ENCODE data around the gene DBR1. TPM values are rescaled to one million over a fixed set of nuclear protein-coding genes. Genes with fewer than 3 reads are reported as not detected.

The DBR1 gene
- total RNA-seq, 4 donors from 2014 or later: 16.8 to 25.4 (median 18.3) TPM

GRCh38 chr3:138173769-138174420, 826 bp downstream of the DBR1 start:
- intact Hi-C loops (cut with DNase I): no loop called here
- peak overlapping the region in 2 of 3 donors; percentile 74 to 75 for H3K27ac ChIP-seq
- no peaks in the 10 kb centered on the region for H3K9me3 ChIP-seq
- no peak for DNase-seq
- peak overlapping the region; percentile 34 to 89 (median 82) for H3K4me3 ChIP-seq (replicated peaks in 1 of 3)
- 65 to 68% methylated on average over 13 of the region's 13 CpGs for WGBS, 2 donors
- peaks cover 11 to 15% of the 10 kb centered on the region in 2 donors for H3K36me3 ChIP-seq
- TF ChIP-seq POLR2A (IDR thresholded peaks at IDR 0.05): no peak
- no peak for TF ChIP-seq CTCF (IDR thresholded peaks at IDR 0.05)
- H3K27me3 ChIP-seq: no peaks in the 10 kb centered on the region
- peaks cover 9 to 12% of the 10 kb centered on the region in 2 donors for H3K4me1 ChIP-seq

GRCh38 chr3:138172625-138173024, 2.1 kb downstream of the DBR1 start:
- H3K4me3 ChIP-seq (replicated peaks in 1 of 3): no peak overlapping the region
- TF ChIP-seq CTCF (IDR thresholded peaks at IDR 0.05) (no peak), POLR2A (IDR thresholded peaks at IDR 0.05) (no peak)
- peaks cover 17 to 19% of the 10 kb centered on the region in 2 donors for H3K36me3 ChIP-seq
- no peaks in the 10 kb centered on the region for H3K27me3 ChIP-seq
- H3K9me3 ChIP-seq: no peaks in the 10 kb centered on the region
- intact Hi-C loops (cut with DNase I): no loop called here
- DNase-seq: no peak
- WGBS, 2 donors: 75 to 89% methylated on average over 2 of the region's 2 CpGs
- no peak overlapping the region for H3K27ac ChIP-seq
- H3K4me1 ChIP-seq: peaks cover 9 to 12% of the 10 kb centered on the region in 2 donors

GRCh38 chr3:138165061-138165460, 9.7 kb downstream of the DBR1 start:
- WGBS, 2 donors: 96 to 98% methylated on average over 2 of the region's 2 CpGs
- Histone ChIP-seq H3K4me1 (no peaks in the 10 kb centered on the region), H3K27me3 (no peaks in the 10 kb centered on the region), H3K4me3 (replicated peaks in 1 of 3) (no peak overlapping the region), H3K36me3 (peaks cover 39 to 62% of the 10 kb centered on the region in 2 donors), H3K9me3 (no peaks in the 10 kb centered on the region), H3K27ac (no peak overlapping the region)
- no peak for TF ChIP-seq CTCF (IDR thresholded peaks at IDR 0.05)
- no peak for TF ChIP-seq POLR2A (IDR thresholded peaks at IDR 0.05)
- no peak for DNase-seq
- intact Hi-C loops (cut with DNase I): no loop called here

GRCh38 chr3:138157743-138158142, 17.0 kb downstream of the DBR1 start:
- Histone ChIP-seq H3K36me3 (peaks cover 12 to 17% of the 10 kb centered on the region in 2 donors), H3K4me3 (replicated peaks in 1 of 3) (no peak overlapping the region), H3K9me3 (no peaks in the 10 kb centered on the region), H3K27me3 (no peaks in the 10 kb centered on the region), H3K4me1 (no peaks in the 10 kb centered on the region), H3K27ac (no peak overlapping the region)
- WGBS, 2 donors: 96% methylated on average over 4 of the region's 4 CpGs
- no peak for TF ChIP-seq CTCF (IDR thresholded peaks at IDR 0.05)
- no peak for TF ChIP-seq POLR2A (IDR thresholded peaks at IDR 0.05)
- no peak for DNase-seq
- intact Hi-C loops (cut with DNase I): no loop called here

GRCh38 chr3:138154534-138154933, 20.2 kb downstream of the DBR1 start:
- Histone ChIP-seq H3K4me3 (replicated peaks in 1 of 3) (no peak overlapping the region), H3K27ac (no peak overlapping the region), H3K27me3 (no peaks in the 10 kb centered on the region), H3K4me1 (no peaks in the 10 kb centered on the region), H3K9me3 (no peaks in the 10 kb centered on the region), H3K36me3 (no peaks in the 10 kb centered on the region)
- TF ChIP-seq CTCF (IDR thresholded peaks at IDR 0.05): no peak
- TF ChIP-seq POLR2A (IDR thresholded peaks at IDR 0.05): no peak
- intact Hi-C loops (cut with DNase I): no loop called here
- no peak for DNase-seq

Data from thyroid gland (tissue), 4 donors.